Measurements from ENCODE around the gene WDR82.

DNA sequence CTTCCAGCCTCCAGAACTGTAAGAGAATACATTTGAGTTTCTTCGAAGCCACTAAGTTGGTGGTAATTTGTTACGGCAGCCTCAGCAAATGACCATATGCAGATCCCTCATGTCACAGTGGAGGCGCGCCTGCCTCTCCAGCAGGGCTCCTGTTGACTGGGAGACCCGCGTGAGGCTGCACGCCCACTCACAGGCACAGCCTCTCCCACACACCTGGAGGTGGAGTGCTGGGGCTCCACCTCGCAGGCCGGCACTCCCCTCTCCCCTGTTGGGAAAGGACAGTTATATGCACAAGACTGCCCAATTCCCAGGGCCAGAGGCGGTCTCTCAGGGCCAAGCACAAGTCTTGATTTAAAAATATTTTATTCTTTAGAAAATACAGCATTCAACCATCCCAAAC is 50.2 kb downstream of the WDR82 start:
- TF ChIP-seq, protein P1, sequence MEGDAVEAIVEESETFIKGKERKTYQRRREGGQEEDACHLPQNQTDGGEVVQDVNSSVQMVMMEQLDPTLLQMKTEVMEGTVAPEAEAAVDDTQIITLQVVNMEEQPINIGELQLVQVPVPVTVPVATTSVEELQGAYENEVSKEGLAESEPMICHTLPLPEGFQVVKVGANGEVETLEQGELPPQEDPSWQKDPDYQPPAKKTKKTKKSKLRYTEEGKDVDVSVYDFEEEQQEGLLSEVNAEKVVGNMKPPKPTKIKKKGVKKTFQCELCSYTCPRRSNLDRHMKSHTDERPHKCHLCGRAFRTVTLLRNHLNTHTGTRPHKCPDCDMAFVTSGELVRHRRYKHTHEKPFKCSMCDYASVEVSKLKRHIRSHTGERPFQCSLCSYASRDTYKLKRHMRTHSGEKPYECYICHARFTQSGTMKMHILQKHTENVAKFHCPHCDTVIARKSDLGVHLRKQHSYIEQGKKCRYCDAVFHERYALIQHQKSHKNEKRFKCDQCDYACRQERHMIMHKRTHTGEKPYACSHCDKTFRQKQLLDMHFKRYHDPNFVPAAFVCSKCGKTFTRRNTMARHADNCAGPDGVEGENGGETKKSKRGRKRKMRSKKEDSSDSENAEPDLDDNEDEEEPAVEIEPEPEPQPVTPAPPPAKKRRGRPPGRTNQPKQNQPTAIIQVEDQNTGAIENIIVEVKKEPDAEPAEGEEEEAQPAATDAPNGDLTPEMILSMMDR (IDR thresholded peaks at IDR 0.05) = no peak
- no peak for TF ChIP-seq POLR2A (IDR thresholded peaks at IDR 0.05)

All from uterus (tissue), 2 donors.